ENCODE measurements around the gene SRCAP. TPM values are rescaled to one million over a fixed set of nuclear protein-coding genes. Genes with fewer than 3 reads are reported as not detected.

SRCAP gene
- total RNA-seq, 4 donors from 2014 or later = 20.6 to 57.4 (median 36.0) TPM

DNA sequence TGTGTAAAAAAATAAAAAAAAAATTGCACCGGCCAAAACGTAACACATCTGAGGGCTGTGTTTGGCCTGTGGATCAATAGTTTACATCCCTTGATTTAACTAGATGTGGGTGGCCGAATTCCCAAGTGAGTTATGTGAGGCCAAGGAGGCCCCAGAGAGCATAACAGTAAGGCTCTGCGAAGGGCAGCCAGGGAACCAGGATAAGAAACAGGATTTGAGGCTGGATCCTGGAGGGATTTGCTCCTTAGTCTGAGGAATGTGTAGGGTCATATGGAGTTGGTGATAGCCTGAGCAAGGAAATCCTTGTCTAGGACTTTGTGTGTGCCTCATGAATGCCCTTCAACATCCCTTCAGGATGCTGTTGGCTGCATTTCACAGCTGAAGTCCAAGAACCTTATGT lies 51.2 kb downstream of the SRCAP start:
- 50 to 76% methylated on average over 1 to 4 of the region's 4 CpGs for WGBS, 2 donors (ENCODE audit: low coverage in 1 of 2)
- no peaks in the 10 kb centered on the region for H3K9me3 ChIP-seq
- H3K36me3 ChIP-seq = peaks cover 0 to 53% of the 10 kb centered on the region in 2 donors
- no peak for TF ChIP-seq EP300 (IDR thresholded peaks at IDR 0.05)
- ATAC-seq = no peak
- no peak overlapping the region for H3K4me3 ChIP-seq
- H3K27me3 ChIP-seq = no peaks in the 10 kb centered on the region
- no peak overlapping the region for H3K27ac ChIP-seq
- H3K4me1 ChIP-seq = peaks cover 0 to 22% (median 5%) of the 10 kb centered on the region in 3 donors

DNA sequence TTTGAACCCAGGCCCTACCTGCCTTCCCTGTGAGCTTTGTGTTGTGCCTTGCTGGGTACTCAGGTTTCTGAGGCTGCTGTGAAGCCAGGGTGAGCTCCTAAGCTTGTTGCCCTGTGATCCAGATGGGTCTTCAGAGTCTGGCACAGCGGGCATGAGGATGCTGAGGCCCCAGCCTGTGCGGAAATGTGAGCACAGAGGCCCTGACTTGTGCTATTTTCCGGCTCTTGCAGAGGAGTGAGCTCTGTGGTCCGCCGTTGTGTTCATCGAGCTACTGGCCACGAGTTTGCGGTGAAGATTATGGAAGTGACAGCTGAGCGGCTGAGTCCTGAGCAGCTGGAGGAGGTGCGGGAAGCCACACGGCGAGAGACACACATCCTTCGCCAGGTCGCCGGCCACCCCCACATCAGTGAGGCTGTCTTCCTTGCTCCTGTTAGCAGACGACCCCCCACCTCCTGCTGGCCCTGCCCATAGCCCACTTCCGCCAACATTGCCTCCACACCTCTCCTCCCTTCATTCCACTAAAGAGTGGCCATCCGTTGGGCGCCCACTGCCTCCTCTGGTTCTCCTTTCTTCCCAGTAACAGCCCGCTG lies 52.0 kb downstream of the SRCAP start:
- TF ChIP-seq POLR2AphosphoS5 (IDR thresholded peaks at IDR 0.05) = no peak
- no peak for TF ChIP-seq POLR2A (IDR thresholded peaks at IDR 0.05)
- TF ChIP-seq, protein P1, sequence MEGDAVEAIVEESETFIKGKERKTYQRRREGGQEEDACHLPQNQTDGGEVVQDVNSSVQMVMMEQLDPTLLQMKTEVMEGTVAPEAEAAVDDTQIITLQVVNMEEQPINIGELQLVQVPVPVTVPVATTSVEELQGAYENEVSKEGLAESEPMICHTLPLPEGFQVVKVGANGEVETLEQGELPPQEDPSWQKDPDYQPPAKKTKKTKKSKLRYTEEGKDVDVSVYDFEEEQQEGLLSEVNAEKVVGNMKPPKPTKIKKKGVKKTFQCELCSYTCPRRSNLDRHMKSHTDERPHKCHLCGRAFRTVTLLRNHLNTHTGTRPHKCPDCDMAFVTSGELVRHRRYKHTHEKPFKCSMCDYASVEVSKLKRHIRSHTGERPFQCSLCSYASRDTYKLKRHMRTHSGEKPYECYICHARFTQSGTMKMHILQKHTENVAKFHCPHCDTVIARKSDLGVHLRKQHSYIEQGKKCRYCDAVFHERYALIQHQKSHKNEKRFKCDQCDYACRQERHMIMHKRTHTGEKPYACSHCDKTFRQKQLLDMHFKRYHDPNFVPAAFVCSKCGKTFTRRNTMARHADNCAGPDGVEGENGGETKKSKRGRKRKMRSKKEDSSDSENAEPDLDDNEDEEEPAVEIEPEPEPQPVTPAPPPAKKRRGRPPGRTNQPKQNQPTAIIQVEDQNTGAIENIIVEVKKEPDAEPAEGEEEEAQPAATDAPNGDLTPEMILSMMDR (IDR thresholded peaks at IDR 0.05) = no peak
- TF ChIP-seq EP300 (IDR thresholded peaks at IDR 0.05) = no peak
- 80 to 90% methylated on average over 3 of the region's 20 CpGs for WGBS, 2 donors (ENCODE audit: low coverage in 1 of 2)

DNA sequence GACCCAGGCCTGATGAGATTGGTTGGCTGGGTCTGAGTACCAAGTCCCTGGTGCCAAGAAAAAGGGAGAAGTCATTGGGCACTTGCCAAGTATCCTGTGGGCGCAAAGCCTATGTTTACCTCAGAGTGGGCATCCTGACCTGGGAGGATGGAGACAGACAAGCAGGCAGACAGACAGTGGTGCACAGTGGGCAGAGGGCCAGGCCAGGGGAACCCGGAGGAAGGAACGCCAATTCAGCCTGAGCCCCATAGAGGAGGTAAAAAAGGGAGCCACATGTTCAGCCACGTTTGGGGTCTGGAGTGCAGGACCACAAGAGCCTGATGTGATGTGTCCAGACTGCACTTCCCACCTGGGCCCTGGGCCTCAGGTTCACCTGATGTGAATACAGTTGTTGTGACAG lies 54.6 kb downstream of the SRCAP start:
- TF ChIP-seq POLR2A (IDR thresholded peaks at IDR 0.05) (no peak), POLR2AphosphoS5 (IDR thresholded peaks at IDR 0.05) (no peak), EP300 (IDR thresholded peaks at IDR 0.05) (no peak)
- TF ChIP-seq, protein P1 (IDR thresholded peaks at IDR 0.05) = no peak
- ATAC-seq = no peak
- no peaks in the 10 kb centered on the region for H3K27me3 ChIP-seq
- H3K4me3 ChIP-seq = no peak overlapping the region
- peaks cover 0 to 80% of the 10 kb centered on the region in 2 donors for H3K36me3 ChIP-seq
- H3K27ac ChIP-seq = no peak overlapping the region
- H3K4me1 ChIP-seq = peaks cover 0 to 14% (median 0%) of the 10 kb centered on the region in 3 donors
- 32% methylated on average over 3 of the region's 4 CpGs; no CpG with 5 or more reads in 1 of the 2 donors for WGBS, 2 donors (ENCODE audit: low coverage in 1 of 2)
- H3K9me3 ChIP-seq = no peaks in the 10 kb centered on the region

More for the DNA sequence above, 52.0 kb downstream of the SRCAP start:
- Histone ChIP-seq H3K27ac (no peak overlapping the region), H3K36me3 (peaks cover 0 to 55% of the 10 kb centered on the region in 2 donors), H3K27me3 (no peaks in the 10 kb centered on the region), H3K9me3 (no peaks in the 10 kb centered on the region), H3K4me3 (no peak overlapping the region), H3K4me1 (peaks cover 0 to 22% (median 5%) of the 10 kb centered on the region in 3 donors)
- ATAC-seq = no peak

DNA sequence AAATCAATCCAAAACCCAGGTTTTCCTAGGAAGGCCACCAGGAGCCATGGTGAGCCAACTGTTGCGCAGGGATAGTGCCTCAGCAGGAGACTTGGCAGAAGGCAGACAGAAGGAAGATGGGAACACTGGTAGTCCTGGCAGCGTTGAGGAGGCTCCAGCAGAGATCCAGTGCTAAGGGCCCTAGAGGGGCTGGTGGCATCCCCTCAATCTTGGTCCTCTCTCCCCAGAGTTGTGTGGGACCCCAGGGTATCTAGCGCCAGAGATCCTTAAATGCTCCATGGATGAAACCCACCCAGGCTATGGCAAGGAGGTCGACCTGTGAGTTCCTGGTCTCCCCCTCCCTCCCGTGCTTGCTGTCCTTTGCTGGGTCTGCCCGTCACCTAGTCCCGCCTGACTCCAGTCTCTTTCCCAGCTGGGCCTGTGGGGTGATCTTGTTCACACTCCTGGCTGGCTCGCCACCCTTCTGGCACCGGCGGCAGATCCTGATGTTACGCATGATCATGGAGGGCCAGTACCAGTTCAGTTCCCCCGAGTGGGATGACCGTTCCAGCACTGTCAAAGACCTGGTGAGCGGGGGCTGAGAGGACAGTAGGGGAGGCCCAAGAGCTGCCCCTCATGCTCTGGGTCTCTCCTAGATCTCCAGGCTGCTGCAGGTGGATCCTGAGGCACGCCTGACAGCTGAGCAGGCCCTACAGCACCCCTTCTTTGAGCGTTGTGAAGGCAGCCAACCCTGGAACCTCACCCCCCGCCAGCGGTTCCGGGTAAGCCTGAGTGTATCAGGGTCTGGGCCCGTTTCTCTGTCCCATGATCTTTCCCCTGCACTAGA lies 57.2 kb downstream of the SRCAP start:
- 93 to 94% methylated on average over 6 to 10 of the region's 20 CpGs for WGBS, 2 donors (ENCODE audit: low coverage in 1 of 2)
- Histone ChIP-seq H3K36me3 (peaks cover 0 to 78% of the 10 kb centered on the region in 2 donors), H3K27me3 (no peaks in the 10 kb centered on the region), H3K4me3 (no peak overlapping the region), H3K27ac (no peak overlapping the region), H3K9me3 (no peaks in the 10 kb centered on the region), H3K4me1 (peaks cover 0 to 9% (median 5%) of the 10 kb centered on the region in 3 donors)
- no peak for ATAC-seq
- no peak for TF ChIP-seq POLR2AphosphoS5 (IDR thresholded peaks at IDR 0.05)
- TF ChIP-seq POLR2A (IDR thresholded peaks at IDR 0.05) = no peak
- TF ChIP-seq, protein P1 (IDR thresholded peaks at IDR 0.05) = no peak

DNA sequence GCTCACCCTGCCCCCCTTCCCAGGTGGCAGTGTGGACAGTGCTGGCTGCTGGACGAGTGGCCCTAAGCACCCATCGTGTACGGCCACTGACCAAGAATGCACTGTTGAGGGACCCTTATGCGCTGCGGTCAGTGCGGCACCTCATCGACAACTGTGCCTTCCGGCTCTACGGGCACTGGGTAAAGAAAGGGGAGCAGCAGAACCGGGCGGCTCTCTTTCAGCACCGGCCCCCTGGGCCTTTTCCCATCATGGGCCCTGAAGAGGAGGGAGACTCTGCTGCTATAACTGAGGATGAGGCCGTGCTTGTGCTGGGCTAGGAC lies 57.8 kb downstream of the SRCAP start:
- no peak for ATAC-seq
- H3K27ac ChIP-seq = no peak overlapping the region
- H3K9me3 ChIP-seq = no peaks in the 10 kb centered on the region
- TF ChIP-seq POLR2A (IDR thresholded peaks at IDR 0.05) (no peak), EP300 (IDR thresholded peaks at IDR 0.05) (no peak), POLR2AphosphoS5 (IDR thresholded peaks at IDR 0.05) (no peak)
- TF ChIP-seq, protein P1 (IDR thresholded peaks at IDR 0.05) = no peak
- peaks cover 0 to 14% (median 8%) of the 10 kb centered on the region in 3 donors for H3K4me1 ChIP-seq
- no peaks in the 10 kb centered on the region for H3K27me3 ChIP-seq
- no peak overlapping the region for H3K4me3 ChIP-seq
- H3K36me3 ChIP-seq = peaks cover 0 to 72% of the 10 kb centered on the region in 2 donors
- 73 to 100% methylated on average over 2 to 3 of the region's 13 CpGs for WGBS, 2 donors (ENCODE audit: low coverage in 1 of 2)
